Ovary (tissue), 3 donors: Measurements from ENCODE around the gene PRKACB.

Experiments
- CTCF ChIP-seq, 3 donors: fragments of 450-650 bp in 2 of 3; fragments of 200-600 bp in 1 of 3; IDR thresholded peaks; one replicate each; pipeline versions ENCODE4 v1.5.1 to v1.8.0; 2016 to 2022; ENCODE audit warnings: antibody characterized with exemption in 3 of 3, mild to moderate bottlenecking in 1 of 3
- EP300 ChIP-seq: sonication (generic); formaldehyde crosslinking; IDR thresholded peaks from one replicate; pipeline ENCODE4 v1.6.1; 2017; ENCODE audit warnings: antibody characterized with exemption
- donor health status: DM: no; HTN: no; CAD: no.

- TF ChIP-seq CTCF (IDR thresholded peaks at IDR 0.05), result no peak
- no peak for TF ChIP-seq EP300
Observed at GRCh38 chr1:84271441-84272151, 127.5 kb downstream of the PRKACB start.
